SU-DHL-6 (cell line): ENCODE results near the gene CTNND2.

ENCODE experiments used
- CTCF ChIP-seq: fragments of 200-600 bp; sonication (generic); IDR thresholded peaks from one replicate; pipeline ENCODE4 v1.5.1; 2017; ENCODE audit warnings: antibody characterized with exemption, mild to moderate bottlenecking, low read length, moderate library complexity; ENCODE audit not compliant: insufficient read depth, poor library complexity, severe bottlenecking
- EZH2phosphoT487 ChIP-seq: fragments of 200-600 bp; sonication (generic), shearing (Covaris generic); conservative IDR thresholded peaks from 2 replicates; pipeline ENCODE4 v1.6.1; 2018; ENCODE audit warnings: mild to moderate bottlenecking, antibody characterized with exemption, low read length, moderate library complexity, mixed read lengths

- TF ChIP-seq CTCF: no peak
- no peak for TF ChIP-seq EZH2phosphoT487
These were observed 913.6 kb downstream of the CTNND2 start for GRCh38 chr5:10990634-10991033.
